Parathyroid adenoma (tissue), 2 donors: ENCODE measurements around the gene TUBGCP3.

Experiments
- H2AFZ ChIP-seq: fragments of 300-600 bp; sonication (generic); one replicate; pipeline ENCODE4 v1.7.0; 2017; ENCODE audit warnings: antibody characterized with exemption, mild to moderate bottlenecking
- H3K27ac ChIP-seq: fragments of 300-600 bp; sonication (generic); one replicate; pipeline ENCODE4 v1.7.0; 2017
- H3K27me3 ChIP-seq: fragments of 300-600 bp; sonication (generic); one replicate; pipeline ENCODE4 v1.7.0; 2017; ENCODE audit warnings: low read length; ENCODE audit not compliant: control insufficient read depth, insufficient read depth
- H3K36me3 ChIP-seq: fragments of 300-600 bp; sonication (generic); one replicate; pipeline ENCODE4 v1.7.0; 2017; ENCODE audit warnings: low read length; ENCODE audit not compliant: control insufficient read depth, insufficient read depth
- H3K4me1 ChIP-seq: fragments of 300-600 bp; sonication (generic); one replicate; pipeline ENCODE4 v1.7.0; 2017; ENCODE audit warnings: control low read depth
- H3K4me2 ChIP-seq: fragments of 300-600 bp; sonication (generic); one replicate; pipeline ENCODE4 v1.7.0; 2017; ENCODE audit warnings: low read length
- H3K4me3 ChIP-seq: fragments of 300-600 bp; sonication (generic); one replicate; pipeline ENCODE4 v1.7.0; 2017; ENCODE audit warnings: low read depth, low read length
- H3K79me2 ChIP-seq: fragments of 300-600 bp; sonication (generic); one replicate; pipeline ENCODE4 v1.7.0; 2017; ENCODE audit warnings: control low read depth
- H3K9ac ChIP-seq: fragments of 300-600 bp; sonication (generic); one replicate; pipeline ENCODE4 v1.7.0; 2017; ENCODE audit warnings: mild to moderate bottlenecking
- H3K9me3 ChIP-seq: fragments of 300-600 bp; sonication (generic); one replicate; pipeline ENCODE4 v1.7.0; 2017; ENCODE audit warnings: low read length; ENCODE audit not compliant: control insufficient read depth
- TF ChIP-seq, protein P1 (sequence below): fragments of 300-600 bp; sonication (generic); IDR thresholded peaks from one replicate; pipeline ENCODE4 v1.7.0; 2017; ENCODE audit warnings: antibody characterized with exemption, mild to moderate bottlenecking
- donor health status: primary hyperparathyroidism.

Gene TUBGCP3

DNA sequence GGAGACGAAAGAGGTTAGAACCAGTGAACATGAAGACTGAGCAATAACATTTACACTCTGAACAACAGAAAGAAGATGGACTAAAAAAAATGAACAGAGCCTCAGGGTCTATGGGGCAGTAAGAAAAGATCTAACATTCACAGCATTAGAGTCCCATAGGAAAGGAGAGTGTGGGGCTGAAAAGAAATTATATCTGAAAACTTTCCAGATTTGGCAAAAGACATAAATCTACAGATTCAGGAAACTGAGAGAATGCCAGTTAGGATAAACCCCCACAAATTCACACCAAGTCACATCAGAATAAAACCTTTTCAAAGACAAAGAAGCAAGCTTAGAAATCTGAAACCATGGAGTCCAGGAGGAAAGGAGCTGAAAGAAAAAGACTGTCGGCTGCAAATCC, 20.3 kb upstream of the TUBGCP3 start:
- TF ChIP-seq, protein P1, sequence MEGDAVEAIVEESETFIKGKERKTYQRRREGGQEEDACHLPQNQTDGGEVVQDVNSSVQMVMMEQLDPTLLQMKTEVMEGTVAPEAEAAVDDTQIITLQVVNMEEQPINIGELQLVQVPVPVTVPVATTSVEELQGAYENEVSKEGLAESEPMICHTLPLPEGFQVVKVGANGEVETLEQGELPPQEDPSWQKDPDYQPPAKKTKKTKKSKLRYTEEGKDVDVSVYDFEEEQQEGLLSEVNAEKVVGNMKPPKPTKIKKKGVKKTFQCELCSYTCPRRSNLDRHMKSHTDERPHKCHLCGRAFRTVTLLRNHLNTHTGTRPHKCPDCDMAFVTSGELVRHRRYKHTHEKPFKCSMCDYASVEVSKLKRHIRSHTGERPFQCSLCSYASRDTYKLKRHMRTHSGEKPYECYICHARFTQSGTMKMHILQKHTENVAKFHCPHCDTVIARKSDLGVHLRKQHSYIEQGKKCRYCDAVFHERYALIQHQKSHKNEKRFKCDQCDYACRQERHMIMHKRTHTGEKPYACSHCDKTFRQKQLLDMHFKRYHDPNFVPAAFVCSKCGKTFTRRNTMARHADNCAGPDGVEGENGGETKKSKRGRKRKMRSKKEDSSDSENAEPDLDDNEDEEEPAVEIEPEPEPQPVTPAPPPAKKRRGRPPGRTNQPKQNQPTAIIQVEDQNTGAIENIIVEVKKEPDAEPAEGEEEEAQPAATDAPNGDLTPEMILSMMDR = no peak
- no peak overlapping the region for H2AFZ ChIP-seq

DNA sequence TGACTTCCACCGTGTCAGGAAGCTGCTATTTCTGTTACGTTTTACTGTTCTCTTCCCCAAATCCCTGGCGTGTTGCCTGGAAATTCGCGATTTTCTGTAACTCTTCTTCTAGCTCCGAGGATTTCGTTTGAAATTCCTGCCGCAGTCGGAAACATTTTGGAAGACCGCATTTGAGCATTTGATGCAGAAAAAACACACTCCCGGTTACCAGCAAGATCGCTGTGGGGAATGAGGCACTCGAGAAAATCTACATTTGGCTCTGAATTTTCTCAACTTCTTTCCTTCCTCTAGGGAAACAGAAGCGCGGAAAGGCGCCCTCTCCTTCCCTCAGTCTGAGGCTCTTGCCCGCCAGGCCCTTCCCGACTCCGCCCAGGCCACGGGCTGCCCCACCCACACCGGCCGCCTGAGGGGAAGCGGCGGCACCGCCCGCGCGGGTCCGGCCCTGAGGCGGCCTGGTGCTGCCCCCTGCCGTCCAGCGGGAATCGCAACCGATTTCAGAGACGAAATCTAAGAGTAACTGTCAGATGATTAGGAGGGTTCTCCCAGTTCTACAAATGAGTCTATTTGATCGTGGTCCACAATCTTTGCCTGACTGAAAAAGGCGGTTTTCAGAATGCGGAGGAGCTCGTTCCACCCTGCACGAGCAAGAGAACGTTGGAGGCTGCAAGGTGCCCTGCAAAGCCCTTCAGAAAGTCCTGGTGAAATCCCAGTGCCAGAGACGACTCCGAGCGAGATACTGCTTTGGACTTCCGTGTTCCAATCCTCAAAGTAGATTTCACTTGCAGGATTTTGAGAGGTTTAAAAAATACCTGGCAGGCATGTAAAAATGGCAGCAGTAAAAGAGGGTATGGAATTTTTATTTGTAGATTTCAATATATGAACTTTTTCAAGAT, 18.4 kb upstream of the TUBGCP3 start:
- no peaks in the 10 kb centered on the region for H3K79me2 ChIP-seq
- H3K4me1 ChIP-seq = no peaks in the 10 kb centered on the region
- H3K4me2 ChIP-seq = peak overlapping the region; percentile 91
- no peaks in the 10 kb centered on the region for H3K9me3 ChIP-seq
- no peak overlapping the region for H3K27ac ChIP-seq
- peak overlapping the region; percentile 55 for H3K4me3 ChIP-seq
- H3K27me3 ChIP-seq = no peaks in the 10 kb centered on the region
- H3K36me3 ChIP-seq = no peaks in the 10 kb centered on the region
- TF ChIP-seq, protein P1 = peak; percentile 90
- peak overlapping the region; percentile 76 for H2AFZ ChIP-seq
- peak overlapping the region; percentile 37 for H3K9ac ChIP-seq

More for the DNA sequence above, 20.3 kb upstream of the TUBGCP3 start:
- H3K9ac ChIP-seq = no peak overlapping the region
- H3K4me1 ChIP-seq = no peaks in the 10 kb centered on the region
- no peaks in the 10 kb centered on the region for H3K9me3 ChIP-seq
- no peaks in the 10 kb centered on the region for H3K27me3 ChIP-seq
- no peak overlapping the region for H3K4me2 ChIP-seq
- H3K36me3 ChIP-seq = no peaks in the 10 kb centered on the region
- no peak overlapping the region for H3K27ac ChIP-seq
- H3K79me2 ChIP-seq = no peaks in the 10 kb centered on the region
- no peak overlapping the region for H3K4me3 ChIP-seq

DNA sequence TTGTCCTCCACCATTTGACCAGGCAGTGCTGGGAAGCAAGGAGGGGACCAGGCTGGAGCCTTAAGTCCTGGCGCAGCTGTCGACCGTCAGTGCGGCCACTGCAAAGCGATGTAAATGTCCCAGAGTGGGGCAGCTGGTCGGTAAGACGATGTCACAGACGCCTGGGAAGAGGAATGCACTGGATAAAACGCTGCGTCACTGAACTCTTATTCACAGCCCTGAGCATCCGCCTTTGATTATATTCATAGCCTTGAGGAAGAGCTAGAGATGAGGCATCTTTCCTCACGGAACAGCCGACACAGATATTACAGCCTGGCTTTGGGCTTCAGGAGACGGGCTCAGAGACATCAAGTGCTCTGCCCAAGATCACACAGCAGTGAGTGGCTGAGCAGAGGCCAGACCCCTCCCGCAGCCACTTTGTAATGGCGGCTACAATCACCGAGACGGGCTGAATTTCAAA, 17.6 kb upstream of the TUBGCP3 start:
- no peak overlapping the region for H3K27ac ChIP-seq
- peak overlapping the region; percentile 76 for H2AFZ ChIP-seq
- TF ChIP-seq, protein P1 = no peak
- H3K4me2 ChIP-seq = peak overlapping the region; percentile 91
- H3K27me3 ChIP-seq = no peaks in the 10 kb centered on the region
- H3K9me3 ChIP-seq = no peaks in the 10 kb centered on the region
- no peaks in the 10 kb centered on the region for H3K4me1 ChIP-seq
- H3K4me3 ChIP-seq = peak overlapping the region; percentile 55
- no peaks in the 10 kb centered on the region for H3K36me3 ChIP-seq
- peak overlapping the region; percentile 37 for H3K9ac ChIP-seq
- H3K79me2 ChIP-seq = no peaks in the 10 kb centered on the region

DNA sequence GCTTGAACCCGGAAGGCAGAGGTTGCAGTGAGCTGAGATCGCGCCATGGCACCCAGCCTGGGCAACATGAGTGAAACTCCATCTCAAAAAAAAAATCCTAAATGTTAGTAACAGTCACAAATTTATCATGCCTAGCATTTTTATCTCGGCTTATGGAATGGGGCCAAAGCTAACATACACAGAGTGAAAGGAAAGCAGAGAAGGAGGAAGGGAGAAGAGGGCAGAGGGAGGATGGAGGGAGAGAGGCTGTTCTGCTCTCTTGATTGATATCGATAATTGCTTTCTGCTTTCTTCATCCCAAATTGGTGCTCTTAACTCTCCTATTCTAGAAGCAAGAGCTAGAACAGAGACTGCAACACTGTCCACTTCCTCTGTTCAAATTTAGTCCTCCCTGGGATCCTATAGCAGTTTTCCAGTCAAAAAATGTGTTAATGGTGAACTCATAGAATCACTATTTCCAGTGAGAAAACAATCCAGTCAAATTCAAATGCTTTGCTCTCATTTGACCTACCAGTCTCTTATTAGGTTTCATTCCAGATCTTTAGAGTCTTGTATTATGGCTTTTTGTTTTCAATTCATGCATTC, 15.8 kb upstream of the TUBGCP3 start:
- H3K9me3 ChIP-seq = no peaks in the 10 kb centered on the region
- TF ChIP-seq, protein P1 = no peak
- H3K27ac ChIP-seq = no peak overlapping the region
- no peak overlapping the region for H3K4me3 ChIP-seq
- no peak overlapping the region for H3K4me2 ChIP-seq
- H3K27me3 ChIP-seq = no peaks in the 10 kb centered on the region
- no peak overlapping the region for H3K9ac ChIP-seq
- no peaks in the 10 kb centered on the region for H3K4me1 ChIP-seq
- H2AFZ ChIP-seq = no peak overlapping the region
- no peaks in the 10 kb centered on the region for H3K36me3 ChIP-seq
- no peaks in the 10 kb centered on the region for H3K79me2 ChIP-seq
